Eye (tissue), 1 donor: ENCODE results near the gene ANGPT4.
"Not testable (repeated sequence)": the region's sequence is repeated elsewhere in the genome, so short reads cannot be mapped to it uniquely, and the experiment has no call there.

Experiments
- DNase-seq: peaks from one replicate; pipeline ENCODE4 v3.0.0-alpha.2; 2015

The ANGPT4 gene

GRCh38 chr20:904039-904545 is 12.0 kb downstream of the ANGPT4 start:
- DNase-seq, result no peak

GRCh38 chr20:897436-897835 is 18.7 kb downstream of the ANGPT4 start:
- DNase-seq, result not testable (repeated sequence)

- no peak for DNase-seq
Measured at GRCh38 chr20:896501-897025, 19.6 kb downstream of the ANGPT4 start.

GRCh38 chr20:892371-892770 is 23.8 kb downstream of the ANGPT4 start:
- DNase-seq, result not testable (repeated sequence)

- DNase-seq, result peak; percentile 93
Measured at GRCh38 chr20:891706-892080, 24.4 kb downstream of the ANGPT4 start.

- peak; percentile 67 for DNase-seq
Measured at GRCh38 chr20:891058-891705, 25.0 kb downstream of the ANGPT4 start.

- no peak for DNase-seq
Measured at GRCh38 chr20:890666-891057, 25.5 kb downstream of the ANGPT4 start.

GRCh38 chr20:889932-890463 is 26.1 kb downstream of the ANGPT4 start:
- no peak for DNase-seq

GRCh38 chr20:889106-889505 is 27.0 kb downstream of the ANGPT4 start:
- DNase-seq, result no peak

- DNase-seq, result no peak
Measured at GRCh38 chr20:888057-888456, 28.1 kb downstream of the ANGPT4 start.

- DNase-seq, result no peak
Measured at GRCh38 chr20:887137-887536, 29.0 kb downstream of the ANGPT4 start.

- peak; percentile 81 for DNase-seq
Measured at GRCh38 chr20:884983-885952, 30.9 kb downstream of the ANGPT4 start.

GRCh38 chr20:881783-882144 is 34.4 kb downstream of the ANGPT4 start:
- no peak for DNase-seq

GRCh38 chr20:881051-881782 is 34.9 kb downstream of the ANGPT4 start:
- no peak for DNase-seq

GRCh38 chr20:879626-880025 is 36.5 kb downstream of the ANGPT4 start:
- no peak for DNase-seq

GRCh38 chr20:878511-879307 is 37.4 kb downstream of the ANGPT4 start:
- peak; percentile 79 for DNase-seq

- no peak for DNase-seq
Measured at GRCh38 chr20:877814-878213, 38.3 kb downstream of the ANGPT4 start.

GRCh38 chr20:875115-875514 is 41.0 kb downstream of the ANGPT4 start:
- DNase-seq, result no peak

- no peak for DNase-seq
Measured at GRCh38 chr20:873875-874607, 42.1 kb downstream of the ANGPT4 start.

GRCh38 chr20:872855-873520 is 43.1 kb downstream of the ANGPT4 start:
- peak; percentile 35 for DNase-seq

GRCh38 chr20:871948-872347 is 44.2 kb downstream of the ANGPT4 start:
- DNase-seq, result no peak
